Measurements from ENCODE around the gene CNNM3.
A peak's percentile ranks its signal among the peaks of the same experiment; 100 is the strongest.

CNNM3 gene

GRCh38 chr2:96878171-96878570, 62.1 kb downstream of the CNNM3 start:
- TF ChIP-seq CTCF (IDR thresholded peaks at IDR 0.05): no peak
- Mint-ChIP-seq H3K27me3 (ENCODE audit: low read depth, poor library complexity) (peaks cover 3% of the 10 kb centered on the region), H3K27ac (no peak overlapping the region), H3K4me3 (no peak overlapping the region), H3K36me3 (ENCODE audit: low read depth) (no peaks in the 10 kb centered on the region), H3K4me1 (peaks cover 90% of the 10 kb centered on the region), H3K9me3 (no peaks in the 10 kb centered on the region)
- DNase-seq: no peak

GRCh38 chr2:96878796-96879544, 62.9 kb downstream of the CNNM3 start:
- Mint-ChIP-seq H3K27ac (no peak overlapping the region), H3K4me1 (peaks cover 89% of the 10 kb centered on the region)

GRCh38 chr2:96879545-96880040, 63.5 kb downstream of the CNNM3 start:
- peaks cover 89% of the 10 kb centered on the region for H3K4me1 Mint-ChIP-seq
- TF ChIP-seq CTCF (IDR thresholded peaks at IDR 0.05): no peak
- no peaks in the 10 kb centered on the region for H3K9me3 Mint-ChIP-seq
- peaks cover 3% of the 10 kb centered on the region for H3K27me3 Mint-ChIP-seq (ENCODE audit: low read depth, poor library complexity)
- no peaks in the 10 kb centered on the region for H3K36me3 Mint-ChIP-seq (ENCODE audit: low read depth)
- peak overlapping the region; percentile 66 for H3K27ac Mint-ChIP-seq
- H3K4me3 Mint-ChIP-seq: peak overlapping the region; percentile 13
- no peak for DNase-seq

More at GRCh38 chr2:96878796-96879544, 62.9 kb downstream of the CNNM3 start:
- H3K4me3 Mint-ChIP-seq: no peak overlapping the region
- DNase-seq: no peak
- peaks cover 3% of the 10 kb centered on the region for H3K27me3 Mint-ChIP-seq (ENCODE audit: low read depth, poor library complexity)
- no peak for TF ChIP-seq CTCF (IDR thresholded peaks at IDR 0.05)
- H3K9me3 Mint-ChIP-seq: no peaks in the 10 kb centered on the region
- H3K36me3 Mint-ChIP-seq (ENCODE audit: low read depth): no peaks in the 10 kb centered on the region

- H3K27ac Mint-ChIP-seq: no peak overlapping the region
Observed at GRCh38 chr2:96880891-96881273, 64.8 kb downstream of the CNNM3 start.

GRCh38 chr2:96881349-96882195, 65.5 kb downstream of the CNNM3 start:
- no peak for DNase-seq
- H3K27ac Mint-ChIP-seq: no peak overlapping the region
- peaks cover 3% of the 10 kb centered on the region for H3K27me3 Mint-ChIP-seq (ENCODE audit: low read depth, poor library complexity)
- no peaks in the 10 kb centered on the region for H3K36me3 Mint-ChIP-seq (ENCODE audit: low read depth)
- no peak for TF ChIP-seq CTCF (IDR thresholded peaks at IDR 0.05)
- no peak overlapping the region for H3K4me3 Mint-ChIP-seq
- H3K4me1 Mint-ChIP-seq: peaks cover 86% of the 10 kb centered on the region
- no peaks in the 10 kb centered on the region for H3K9me3 Mint-ChIP-seq

More at GRCh38 chr2:96880891-96881273, 64.8 kb downstream of the CNNM3 start:
- TF ChIP-seq CTCF (IDR thresholded peaks at IDR 0.05): no peak
- Mint-ChIP-seq H3K4me3 (no peak overlapping the region), H3K27me3 (ENCODE audit: low read depth, poor library complexity) (peaks cover 3% of the 10 kb centered on the region), H3K4me1 (peaks cover 86% of the 10 kb centered on the region), H3K36me3 (ENCODE audit: low read depth) (no peaks in the 10 kb centered on the region), H3K9me3 (no peaks in the 10 kb centered on the region)
- no peak for DNase-seq

All from nephron progenitor cell (in vitro differentiated cells).